GM21390 (cell line): ENCODE data around the gene BCAT1.

Experiments
- ATAC-seq: cut with Tn5 transposase; IDR thresholded peaks from one replicate; pipeline ENCODE4 v1.9.1; 2021; ENCODE audit not compliant: unreplicated experiment

BCAT1 gene, protein sequence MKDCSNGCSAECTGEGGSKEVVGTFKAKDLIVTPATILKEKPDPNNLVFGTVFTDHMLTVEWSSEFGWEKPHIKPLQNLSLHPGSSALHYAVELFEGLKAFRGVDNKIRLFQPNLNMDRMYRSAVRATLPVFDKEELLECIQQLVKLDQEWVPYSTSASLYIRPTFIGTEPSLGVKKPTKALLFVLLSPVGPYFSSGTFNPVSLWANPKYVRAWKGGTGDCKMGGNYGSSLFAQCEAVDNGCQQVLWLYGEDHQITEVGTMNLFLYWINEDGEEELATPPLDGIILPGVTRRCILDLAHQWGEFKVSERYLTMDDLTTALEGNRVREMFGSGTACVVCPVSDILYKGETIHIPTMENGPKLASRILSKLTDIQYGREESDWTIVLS

DNA sequence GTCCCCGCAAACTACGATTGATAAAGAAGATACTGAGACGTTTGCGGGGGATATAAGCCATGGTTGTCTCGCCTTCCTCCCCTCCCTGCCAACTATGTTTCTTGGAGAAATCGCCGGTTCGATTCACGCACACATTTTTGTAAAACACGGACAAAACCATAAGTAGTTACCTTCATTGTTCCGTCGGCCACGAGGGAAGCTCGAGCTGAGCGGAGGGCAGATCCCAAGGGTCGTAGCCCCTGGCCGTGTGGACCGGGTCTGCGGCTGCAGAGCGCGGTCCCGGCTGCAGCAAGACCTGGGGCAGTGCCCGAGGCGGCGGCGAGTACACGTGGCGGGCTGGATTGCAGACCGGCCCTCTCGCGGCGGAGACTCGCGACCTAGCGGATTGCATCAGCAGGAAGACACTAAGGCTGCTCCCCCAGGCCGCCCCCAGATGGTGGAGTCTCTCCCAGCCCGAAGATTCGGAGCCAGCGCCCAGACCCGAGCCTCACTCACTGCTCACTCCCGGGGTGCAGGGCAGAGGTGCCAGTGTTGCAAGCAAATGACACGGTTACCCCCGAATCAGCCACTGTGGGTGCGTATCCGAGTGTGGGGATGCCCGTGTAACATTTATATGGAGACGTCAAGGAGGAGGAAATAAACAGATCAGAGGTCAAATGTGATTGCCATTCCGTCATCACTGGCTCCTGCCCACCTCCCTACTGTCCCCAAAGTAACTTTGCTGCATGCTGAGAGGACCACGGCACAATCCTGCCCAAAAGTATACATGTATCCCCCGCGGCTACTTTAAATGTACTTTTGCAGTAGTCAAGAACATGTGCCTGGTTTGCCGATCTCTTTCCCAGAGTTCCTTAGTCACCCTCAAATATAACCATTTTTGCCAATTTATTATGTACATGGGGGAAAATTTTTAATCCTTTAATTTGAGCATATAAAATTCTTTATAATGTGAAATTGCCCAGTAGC, at the start of gene BCAT1:
BCAT1 (minus strand) TSS at position 345 of the 966 bp plus-strand sequence; CDS start at position 176, 169 bp downstream.
- ATAC-seq: peak; percentile 25

DNA sequence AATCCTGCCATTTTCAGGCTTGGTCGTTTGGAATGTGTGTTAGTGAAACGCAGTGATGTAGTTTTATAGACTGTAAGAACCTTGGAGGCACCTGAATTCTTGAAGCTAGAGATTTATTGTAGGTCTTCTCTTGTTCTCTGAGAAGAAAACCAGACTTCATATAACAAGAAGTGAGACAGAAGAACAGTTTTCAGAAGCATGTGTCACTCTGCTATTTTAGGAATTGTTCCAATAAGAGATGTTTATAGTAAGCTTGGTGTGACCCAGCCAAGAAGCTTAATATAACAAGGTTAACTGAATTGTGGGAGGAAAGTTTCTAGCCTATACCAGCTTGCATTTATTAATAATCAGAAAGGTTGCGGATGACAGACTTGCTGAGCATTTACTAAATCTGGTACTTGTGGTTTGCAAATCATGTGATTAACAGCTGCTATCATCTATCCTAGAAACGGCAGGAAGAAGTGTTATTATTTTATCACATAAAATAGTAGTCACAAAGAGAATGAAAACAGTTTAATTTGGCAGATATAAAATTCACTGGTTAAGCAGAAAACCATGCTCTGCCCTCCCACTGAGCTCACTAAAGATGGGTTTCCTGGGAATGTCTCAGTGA, 49.2 kb upstream of the BCAT1 start:
- peak; percentile 79 for ATAC-seq

DNA sequence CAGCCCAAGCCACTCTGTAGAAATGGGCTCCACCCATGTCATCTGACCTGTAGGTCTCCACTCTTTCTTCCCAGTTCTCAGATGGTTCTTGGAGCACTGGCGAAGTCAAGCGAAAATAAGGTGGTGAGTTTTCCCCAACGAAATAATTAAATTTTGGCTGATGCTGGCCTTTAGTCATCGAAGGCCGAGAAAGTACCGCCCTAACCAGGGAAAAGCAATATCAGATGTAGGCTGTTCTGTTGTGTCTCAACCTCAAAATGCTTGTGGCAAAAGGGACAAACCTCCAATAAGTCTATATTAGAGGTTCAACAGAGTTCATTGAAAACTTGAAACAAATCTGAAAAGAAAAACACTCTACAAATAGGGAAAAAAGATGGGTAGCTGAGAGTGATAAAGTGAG, 48.6 kb upstream of the BCAT1 start:
- ATAC-seq: peak; percentile 21

DNA sequence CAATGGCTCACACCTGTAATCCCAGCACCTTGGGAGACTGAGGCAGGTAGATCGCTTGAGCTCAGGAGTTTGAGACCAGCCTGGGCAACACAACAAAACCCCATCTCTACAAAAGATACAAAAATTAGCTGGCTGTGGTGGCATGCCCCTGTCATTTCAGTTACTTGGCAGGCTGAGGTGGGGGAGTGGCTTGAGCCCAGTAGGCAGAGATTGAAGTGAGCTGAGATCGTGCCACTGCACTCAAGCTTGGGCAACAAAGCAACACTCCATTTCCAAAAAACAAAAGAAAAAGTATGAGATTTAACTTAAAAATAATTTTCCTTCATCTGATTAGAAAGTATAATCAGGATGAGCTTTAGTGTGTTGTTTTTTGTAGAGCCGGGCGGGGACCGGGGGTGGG, 47.9 kb upstream of the BCAT1 start:
- no peak for ATAC-seq

DNA sequence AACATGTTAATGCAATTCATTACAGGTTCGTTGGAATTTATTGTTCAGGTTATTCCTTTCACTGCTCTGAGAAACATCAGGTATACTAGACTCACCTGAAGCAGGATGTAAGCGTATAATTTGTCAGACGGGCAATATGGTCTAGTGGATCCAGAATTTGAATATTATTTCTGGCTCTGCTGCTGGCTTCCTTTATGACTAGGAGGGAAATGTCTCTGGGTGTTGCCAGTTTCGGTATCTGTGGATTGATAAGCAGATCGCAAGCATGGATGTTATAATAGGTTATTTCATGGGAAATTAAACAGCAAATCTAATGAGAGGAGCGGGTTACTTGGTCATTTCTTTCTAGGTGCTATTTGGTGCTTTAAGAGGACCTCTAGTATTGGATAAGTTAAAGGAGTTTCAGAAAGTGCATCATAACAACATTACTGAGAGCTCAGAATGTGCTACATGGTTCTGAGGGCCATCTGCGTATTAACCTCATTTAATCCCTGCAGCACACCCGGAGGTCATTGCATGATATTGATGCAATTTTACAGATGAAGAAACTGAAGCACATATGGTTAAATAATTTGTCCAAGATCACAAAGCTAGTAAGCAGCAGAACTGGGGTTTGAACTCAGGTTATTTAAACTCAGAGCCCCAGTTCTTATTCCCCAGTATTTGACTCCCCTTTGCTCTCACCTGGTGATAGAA, 47.3 kb upstream of the BCAT1 start:
- no peak for ATAC-seq

DNA sequence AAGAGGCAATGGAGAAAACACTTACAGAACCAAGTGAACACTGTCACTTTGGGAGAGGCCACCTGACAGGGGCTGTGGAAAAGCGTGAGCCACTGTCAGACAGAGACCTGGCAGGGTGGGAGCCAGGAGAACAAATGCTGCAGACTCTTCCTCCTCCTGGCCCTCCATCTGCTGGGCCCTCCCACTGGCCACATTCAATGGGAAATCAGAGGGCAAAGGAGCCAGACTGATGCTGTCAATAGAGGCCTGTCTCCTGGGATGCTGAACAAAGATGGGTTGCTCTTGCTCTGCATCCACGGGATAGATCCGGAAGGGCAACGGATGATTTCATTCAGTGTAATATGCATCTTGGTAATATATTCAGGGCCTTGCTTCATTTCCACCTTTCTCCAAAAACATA, 44.9 kb upstream of the BCAT1 start:
- no peak for ATAC-seq

DNA sequence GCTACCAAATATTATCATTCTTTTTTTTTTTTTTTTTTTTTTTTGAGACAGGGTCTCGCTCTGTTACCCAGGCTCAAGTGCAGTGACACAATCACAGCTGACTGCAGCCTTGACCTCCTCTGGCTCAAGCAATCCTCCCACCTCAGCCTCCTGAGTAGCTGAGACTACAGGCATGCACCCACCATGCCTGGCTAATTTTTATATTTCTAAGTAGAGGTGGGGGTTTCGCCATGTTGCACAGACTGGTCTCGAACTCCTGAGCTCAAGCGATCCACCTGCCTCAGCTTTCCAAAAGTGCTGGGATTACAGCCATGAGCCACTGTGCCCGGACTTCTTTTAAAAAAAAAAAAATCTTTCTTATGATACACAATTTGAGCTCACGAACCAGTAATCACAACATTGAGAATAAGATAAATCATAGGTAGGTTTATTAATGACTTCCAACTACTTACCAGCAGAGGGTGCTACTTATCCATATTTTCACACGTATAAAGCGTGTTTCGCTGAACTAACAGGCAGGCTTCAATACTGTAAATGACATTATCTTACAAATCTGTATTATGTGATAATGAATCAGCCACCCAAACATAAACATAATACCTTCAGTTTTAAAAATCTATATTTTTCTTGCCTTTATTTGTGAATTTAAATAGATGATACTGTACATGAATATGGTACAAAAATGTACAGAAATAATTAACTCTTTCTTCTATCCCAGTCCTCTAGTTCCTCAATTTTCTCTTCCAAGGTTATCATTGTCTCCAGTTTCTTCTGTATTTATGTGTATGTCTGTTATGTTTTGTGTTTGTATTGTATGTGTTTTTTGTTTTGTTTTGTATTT, 42.5 kb upstream of the BCAT1 start:
- ATAC-seq: no peak

DNA sequence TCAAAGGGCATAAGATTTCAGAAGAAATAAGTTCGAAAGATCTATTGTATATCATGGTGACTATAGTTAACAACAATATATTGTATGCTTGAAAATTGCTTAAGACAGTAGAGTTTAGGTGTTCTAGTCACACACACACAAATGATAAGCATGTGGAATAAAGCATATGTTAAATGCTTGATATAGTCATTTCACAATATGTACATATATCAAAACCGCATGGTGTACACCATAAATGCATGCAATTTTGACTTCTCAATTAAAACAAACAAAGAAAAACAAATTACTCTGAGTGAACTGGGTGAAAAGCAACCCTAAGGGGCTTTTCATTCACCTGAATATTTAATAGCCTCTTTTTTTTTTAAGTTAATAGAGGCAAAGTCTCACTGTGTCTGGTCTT, 40.3 kb upstream of the BCAT1 start:
- no peak for ATAC-seq

DNA sequence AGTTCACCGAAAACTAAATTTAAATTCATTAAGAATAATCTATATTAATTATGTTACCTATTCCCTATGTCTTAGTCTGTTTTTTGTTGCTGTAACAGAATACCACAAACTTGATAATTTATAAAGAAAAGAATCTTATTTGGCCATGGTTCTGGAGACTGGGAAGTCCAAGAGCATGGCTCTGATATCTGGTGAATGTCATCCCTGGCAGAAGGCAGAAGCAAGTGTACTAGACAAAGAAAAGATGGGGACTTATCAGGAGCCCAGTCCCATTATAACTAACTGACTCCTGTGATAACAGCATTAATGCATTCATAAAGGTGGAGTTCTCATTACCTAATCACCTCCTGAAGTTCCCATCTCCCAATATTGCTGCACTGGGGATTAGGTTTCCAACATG, 33.3 kb upstream of the BCAT1 start:
- no peak for ATAC-seq

DNA sequence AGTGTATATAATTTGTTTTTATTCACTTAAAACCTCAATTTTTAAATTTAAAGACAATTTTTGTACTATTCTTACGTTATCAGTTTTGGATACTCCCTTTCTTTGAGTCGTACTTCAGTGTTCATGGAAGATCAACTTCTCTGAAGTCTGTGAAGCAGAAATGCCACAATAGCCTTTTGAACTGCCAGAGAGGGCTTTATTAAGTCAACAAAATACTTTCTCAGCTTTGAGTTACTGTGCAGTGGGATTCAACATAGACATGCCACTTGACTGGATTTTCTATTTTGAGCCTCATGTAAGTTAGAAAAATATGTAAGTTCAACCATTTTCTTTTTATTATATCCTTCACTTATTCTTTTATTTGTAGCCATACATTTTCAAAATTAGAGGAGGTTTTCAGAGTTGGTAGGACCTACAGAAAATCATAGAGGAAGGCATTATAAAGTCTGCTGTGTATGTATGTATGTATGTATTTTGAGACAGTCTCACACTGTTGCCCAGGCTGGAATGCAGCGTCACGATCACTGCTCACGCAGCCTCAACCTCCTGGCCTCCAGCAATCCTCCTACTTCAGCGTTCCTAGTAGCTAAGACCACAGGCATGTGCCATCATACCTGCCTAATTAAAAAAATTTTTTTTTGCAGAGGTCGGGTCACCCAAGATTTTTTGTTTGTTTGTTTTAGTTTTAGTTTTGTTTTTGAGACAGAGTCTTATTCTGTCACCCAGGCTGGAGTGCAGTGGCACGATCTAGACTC, 31.3 kb upstream of the BCAT1 start:
- ATAC-seq: no peak

DNA sequence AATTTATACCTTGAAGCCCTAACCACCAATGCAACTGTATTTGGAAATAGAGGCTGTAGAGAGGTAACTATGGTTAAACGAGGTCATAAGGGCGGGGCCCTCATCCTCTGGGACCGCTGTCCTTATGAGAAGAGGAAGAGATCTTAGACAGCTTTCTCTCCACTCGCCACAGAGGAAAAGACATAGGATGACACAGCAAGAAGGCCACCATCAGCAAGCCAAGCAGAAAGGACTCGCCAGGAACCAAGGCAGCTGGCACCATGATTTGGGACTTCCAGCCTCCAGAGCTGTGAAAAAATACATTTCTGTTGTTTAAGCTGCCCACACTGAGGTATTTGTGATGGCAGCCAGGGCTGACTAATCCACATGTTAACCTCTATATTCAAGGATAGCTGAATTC, 30.4 kb upstream of the BCAT1 start:
- ATAC-seq: no peak

DNA sequence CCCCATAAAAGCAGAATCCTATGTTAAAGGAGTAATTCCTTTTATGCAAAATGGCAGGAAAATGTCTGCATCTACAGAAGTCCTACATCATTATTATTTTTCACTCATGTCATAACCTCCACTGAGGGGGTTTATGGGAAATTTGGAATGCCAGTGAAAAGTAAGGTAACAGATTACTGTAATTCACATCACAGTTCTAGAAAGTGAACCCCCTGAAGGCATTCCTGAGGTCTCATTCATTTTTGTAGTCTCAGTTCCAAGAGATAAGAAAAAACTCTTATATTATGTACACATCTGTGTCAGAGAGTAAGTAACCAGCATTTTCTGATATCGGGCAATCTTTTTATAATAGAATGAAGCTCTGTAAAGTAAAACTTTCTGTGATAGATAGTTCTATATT, 28.8 kb upstream of the BCAT1 start:
- no peak for ATAC-seq

DNA sequence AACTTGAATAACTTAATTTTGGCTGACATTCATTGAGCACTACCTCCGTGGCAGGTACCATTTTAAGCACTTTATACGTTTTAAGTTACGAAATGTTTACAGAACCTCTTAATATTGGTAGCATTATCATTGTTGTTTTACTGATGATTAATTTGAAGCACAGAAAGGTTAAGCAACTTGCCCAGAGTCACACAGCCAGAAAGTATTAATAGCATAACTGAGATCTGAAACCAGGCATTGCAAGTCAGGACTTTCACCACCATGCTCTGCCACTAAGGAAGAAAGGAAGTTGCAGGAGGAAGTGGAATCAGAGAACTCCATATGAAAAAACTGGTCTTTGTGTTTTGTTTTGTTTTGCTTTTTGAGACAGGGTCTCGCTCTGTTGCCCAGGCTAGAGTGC, 28.2 kb upstream of the BCAT1 start:
- no peak for ATAC-seq

DNA sequence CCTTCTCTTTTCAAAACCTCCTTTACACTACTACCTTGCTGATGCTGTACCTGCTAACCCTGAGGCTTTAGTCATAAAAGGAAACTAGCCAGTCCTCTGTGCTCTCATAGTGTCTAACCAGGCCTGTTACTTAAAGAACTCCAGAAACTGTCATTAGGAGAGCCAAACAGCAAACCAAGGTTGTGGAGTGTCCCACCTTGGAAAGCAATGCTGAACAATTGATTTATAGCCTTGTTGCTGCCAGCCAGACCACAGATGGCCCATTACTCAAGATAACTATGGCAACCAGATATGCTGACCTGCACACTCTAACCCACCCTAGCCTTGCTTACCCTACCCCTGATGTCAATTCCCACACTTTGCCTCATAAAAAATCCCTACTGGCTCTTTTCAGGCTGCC, 26.5 kb upstream of the BCAT1 start:
- ATAC-seq: no peak

DNA sequence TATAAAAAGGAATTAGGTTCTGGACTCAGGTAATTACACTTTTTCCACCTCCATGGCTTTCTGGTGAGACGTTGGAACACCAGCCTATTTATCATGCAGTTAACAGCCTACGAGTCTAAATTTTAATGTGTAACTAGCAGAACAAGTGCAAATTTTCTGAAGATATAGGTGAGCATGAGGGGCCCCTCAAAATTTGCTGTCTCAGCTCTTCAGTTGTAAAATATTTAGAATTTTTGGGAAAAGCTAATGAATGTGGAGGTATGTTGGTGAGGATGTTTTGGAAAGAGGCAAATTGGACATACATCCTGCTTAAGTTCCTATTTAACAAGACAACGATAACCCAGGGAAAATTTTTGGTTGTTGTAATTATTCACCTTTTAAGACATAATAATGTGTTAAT, 25.3 kb upstream of the BCAT1 start:
- ATAC-seq: no peak

DNA sequence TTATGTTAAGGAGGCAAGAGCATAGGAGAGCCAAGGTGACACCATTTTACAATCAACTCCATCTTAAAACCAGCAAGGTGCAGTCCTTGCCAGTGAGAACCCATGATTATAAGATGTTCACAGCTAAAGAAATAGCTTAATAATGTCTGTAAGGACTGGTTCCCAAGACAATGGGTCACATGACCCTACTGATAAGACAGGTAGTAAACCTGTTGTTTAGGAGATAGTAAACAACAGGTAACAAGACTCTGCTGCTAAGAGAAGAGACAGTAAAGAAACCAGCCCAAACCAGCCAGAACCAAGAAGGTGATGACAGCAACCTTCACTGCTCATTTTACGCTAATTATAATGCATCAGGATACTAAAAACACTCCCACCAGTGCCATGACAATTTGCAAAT, 23.2 kb upstream of the BCAT1 start:
- ATAC-seq: no peak

DNA sequence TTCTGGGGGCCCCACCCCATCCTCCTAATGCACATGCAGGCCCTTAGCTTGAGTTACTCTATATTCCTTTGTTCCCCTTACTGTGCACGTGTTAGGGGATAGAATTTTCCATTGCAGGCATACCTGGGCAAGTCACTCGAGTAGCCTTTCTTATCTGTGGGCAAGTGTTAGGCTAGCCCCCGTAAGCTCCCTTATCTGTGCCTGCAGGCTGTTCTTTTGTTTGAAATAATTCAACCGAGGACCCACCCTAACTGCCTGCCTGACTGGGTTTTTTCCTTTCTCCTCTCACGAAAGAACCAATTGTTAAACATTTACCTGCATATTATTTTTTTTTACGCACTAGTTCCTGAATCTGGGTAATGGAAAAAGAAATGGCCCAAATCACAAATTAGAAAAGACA, 21.3 kb upstream of the BCAT1 start:
- ATAC-seq: no peak

DNA sequence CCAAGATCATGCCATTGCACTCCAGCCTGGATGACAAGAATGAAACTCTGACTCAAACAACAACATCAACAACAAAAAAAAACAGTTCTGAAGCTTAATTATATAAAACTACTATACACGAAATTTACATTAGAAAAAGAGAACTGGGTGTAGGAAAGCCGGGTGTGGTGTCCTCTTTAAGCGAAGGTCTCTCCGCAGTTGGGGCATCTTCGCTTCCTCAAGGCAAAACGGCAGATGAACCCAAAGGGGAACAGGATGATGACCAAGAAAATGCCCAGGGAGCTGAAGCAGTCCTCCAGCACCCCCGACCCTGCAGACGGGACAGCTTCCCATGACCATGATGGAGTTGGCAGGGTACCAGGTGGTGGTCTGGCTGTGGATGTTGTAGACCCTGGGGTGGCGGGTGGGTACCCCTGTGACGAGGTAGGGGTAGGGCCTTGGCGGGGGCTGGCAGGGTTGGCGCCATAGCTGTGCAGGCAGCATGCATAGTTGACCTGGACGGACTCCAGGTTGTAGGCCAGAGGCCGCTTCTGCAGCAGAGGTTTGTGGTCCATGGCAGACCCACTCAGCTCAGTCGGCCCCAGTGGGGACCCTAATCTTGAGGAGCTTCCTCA, 18.2 kb upstream of the BCAT1 start:
- ATAC-seq: no peak

DNA sequence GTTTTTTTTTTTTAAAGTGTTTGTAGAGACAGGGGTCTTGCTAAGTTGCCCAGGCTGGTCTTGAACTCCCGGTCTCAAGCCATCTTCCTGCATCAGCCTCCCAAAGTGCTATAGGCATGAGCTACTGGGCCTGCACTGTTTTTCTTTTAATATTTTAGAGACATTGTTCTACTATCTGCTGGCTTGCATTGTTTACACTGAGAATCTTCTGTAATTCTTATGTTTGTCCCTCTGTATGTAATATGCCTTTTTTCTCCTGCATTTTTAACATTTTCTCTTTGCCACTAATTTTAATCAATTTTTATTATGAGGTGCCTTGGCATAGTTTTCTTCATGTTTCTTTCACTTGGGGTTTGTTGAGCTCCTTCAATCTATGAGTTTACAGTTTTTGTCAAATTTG, 15.4 kb upstream of the BCAT1 start:
- no peak for ATAC-seq
